ENCODE measurements around the gene POU2F2.

GRCh38 chr19:42159942-42160341 is 27.7 kb upstream of the POU2F2 start:
- TF ChIP-seq CTCF (IDR thresholded peaks at IDR 0.05) (no peak), POLR2A (IDR thresholded peaks at IDR 0.05) (no peak)
